IMR-90 (cell line): ENCODE data around the gene ZBP1. TPM values are rescaled to one million over a fixed set of nuclear protein-coding genes. Genes with fewer than 3 reads are reported as not detected.

Experiments used
- ATAC-seq: fragments of 200-7000 bp; cut with Tn5 transposase; 2 replicates; pipeline ENCODE4 v1.9.1; 2020; ENCODE audit warnings: low read depth, mild to moderate bottlenecking, moderate library complexity
- BruUV-seq: library from RNA; stranded (reverse); fragments of 400-500 nt; replicated peaks from 2 replicates; lab custom pipeline; 2021; lab: Mats Ljungman, UMichigan
- CTCF ChIA-PET: fragments of 300-600 bp; formaldehyde crosslinking; extraction: SDS; loops from one replicate; lab custom pipeline; 2021; ENCODE audit warnings: antibody characterized with exemption; lab: Yijun Ruan, JAX
- POLR2A ChIA-PET: fragments of 300-600 bp; sonication (Branson Sonifier 250); formaldehyde crosslinking; loops from one replicate; lab custom pipeline; 2022; ENCODE audit warnings: antibody characterized with exemption; ENCODE audit not compliant: unreplicated experiment; lab: Charles Lee
- DNase-seq: peaks from one replicate; pipeline ENCODE4 v3.0.0; 2013
- H2AFZ ChIP-seq: replicated peaks from 2 replicates; pipeline ENCODE3; 2013; ENCODE audit warnings: low read length, mild to moderate bottlenecking; ENCODE audit not compliant: poor library complexity
- H2AK5ac ChIP-seq: 2 replicates; pipeline ENCODE4 v1.6.1; 2013; ENCODE audit warnings: low read depth, low read length, inconsistent platforms
- H2AK9ac ChIP-seq: replicated peaks from 2 replicates; pipeline ENCODE3; 2013; ENCODE audit warnings: mild to moderate bottlenecking, low read depth, low read length, moderate library complexity; ENCODE audit not compliant: poor library complexity
- H2BK120ac ChIP-seq: 2 replicates; pipeline ENCODE4 v1.6.1; 2013; ENCODE audit warnings: low read depth, low read length, inconsistent platforms
- H2BK15ac ChIP-seq: 3 replicates; pipeline ENCODE4 v1.6.1; 2013; ENCODE audit warnings: low read depth, low read length, inconsistent platforms
- H2BK20ac ChIP-seq: 2 replicates; pipeline ENCODE4 v1.6.1; 2013; ENCODE audit warnings: low read depth, mild to moderate bottlenecking, inconsistent platforms, low read length, moderate library complexity
- H2BK5ac ChIP-seq: 2 replicates; pipeline ENCODE4 v1.6.1; 2013; ENCODE audit warnings: mild to moderate bottlenecking, low read depth, low read length, inconsistent platforms; ENCODE audit not compliant: poor library complexity, severe bottlenecking
- H3K14ac ChIP-seq: replicated peaks from 2 replicates; pipeline ENCODE4 v1.6.1; 2013; ENCODE audit warnings: low read depth, low read length, inconsistent platforms
- H3K18ac ChIP-seq: 2 replicates; pipeline ENCODE4 v1.6.1; 2013; ENCODE audit warnings: low read depth, low read length, control low read depth
- H3K23ac ChIP-seq: 2 replicates; pipeline ENCODE4 v1.6.1; 2013; ENCODE audit warnings: low read depth, low read length, inconsistent platforms
- H3K27ac ChIP-seq: 2 replicates; pipeline ENCODE4 v1.5.1; 2013; ENCODE audit warnings: mild to moderate bottlenecking, control low read depth, low read length; ENCODE audit not compliant: insufficient read depth
- H3K27me3 ChIP-seq: 2 replicates; pipeline ENCODE4 v1.6.1; 2013; ENCODE audit warnings: low read length; ENCODE audit not compliant: control insufficient read depth, insufficient read depth
- H3K36me3 ChIP-seq: 2 replicates; pipeline ENCODE4 v1.6.1; 2013; ENCODE audit warnings: low read length, mixed read lengths; ENCODE audit not compliant: control insufficient read depth, insufficient read depth
- H3K4ac ChIP-seq: 2 replicates; pipeline ENCODE4 v1.6.1; 2013; ENCODE audit warnings: low read depth, low read length, inconsistent platforms
- H3K4me1 ChIP-seq: 2 replicates; pipeline ENCODE4 v1.6.1; 2013; ENCODE audit warnings: low read length, mixed read lengths; ENCODE audit not compliant: control insufficient read depth, insufficient read depth
- H3K4me2 ChIP-seq: 2 replicates; pipeline ENCODE4 v1.6.1; 2013; ENCODE audit warnings: low read depth, mild to moderate bottlenecking, control low read depth, low read length, moderate library complexity
- H3K4me3 ChIP-seq: 2 replicates; pipeline ENCODE4 v1.5.1; 2013; ENCODE audit warnings: low read depth, mild to moderate bottlenecking, control low read depth, low read length, moderate library complexity; ENCODE audit not compliant: insufficient read depth
- H3K56ac ChIP-seq: 2 replicates; pipeline ENCODE4 v1.6.1; 2013; ENCODE audit warnings: low read length, inconsistent platforms; ENCODE audit not compliant: insufficient read depth; ENCODE audit errors: extremely low read depth
- H3K79me1 ChIP-seq, 2 experiments: 2 replicates each; pipeline ENCODE4 v1.6.1; 2013; ENCODE audit warnings: low read length in 2 of 2, inconsistent platforms in 1 of 2, low read depth in 1 of 2
- H3K9ac ChIP-seq: 2 replicates; pipeline ENCODE4 v1.6.1; 2013; ENCODE audit warnings: low read depth, low read length, control low read depth
- H3K9me1 ChIP-seq: 2 replicates; pipeline ENCODE4 v1.6.1; 2013; ENCODE audit warnings: low read length, inconsistent platforms; ENCODE audit not compliant: insufficient read depth
- H3K9me3 ChIP-seq: 2 replicates; pipeline ENCODE4 v1.6.1; 2013; ENCODE audit warnings: low read length; ENCODE audit not compliant: control insufficient read depth, insufficient read depth
- H4K20me1 ChIP-seq: 2 replicates; pipeline ENCODE4 v1.6.1; 2013; ENCODE audit warnings: low read length, inconsistent platforms; ENCODE audit not compliant: insufficient read depth
- H4K5ac ChIP-seq: 2 replicates; pipeline ENCODE4 v1.6.1; 2013; ENCODE audit warnings: mild to moderate bottlenecking, low read depth, low read length, control low read depth
- H4K8ac ChIP-seq, 2 experiments: 2 replicates each; pipeline ENCODE4 v1.6.1; 2013; ENCODE audit warnings: low read depth in 2 of 2, low read length in 2 of 2, control low read depth in 1 of 2, inconsistent platforms in 1 of 2
- H4K91ac ChIP-seq: 2 replicates; pipeline ENCODE4 v1.6.1; 2013; ENCODE audit warnings: low read depth, low read length, inconsistent platforms; ENCODE audit not compliant: insufficient read depth
- CHD1 ChIP-seq: IDR thresholded peaks from 2 replicates; pipeline ENCODE4 v1.6.1; 2012; ENCODE audit warnings: low read depth, low read length, improper control_type of control experiment
- MAFK ChIP-seq: IDR thresholded peaks from 2 replicates; pipeline ENCODE4 v1.6.1; 2012; ENCODE audit warnings: low read depth, low read length, improper control_type of control experiment
- RFX5 ChIP-seq: IDR thresholded peaks from 2 replicates; pipeline ENCODE4 v1.8.0; 2012; ENCODE audit warnings: low read depth, mild to moderate bottlenecking, low read length, moderate library complexity
- SMC3 ChIP-seq: fragments of 150-350 bp; IDR thresholded peaks from 2 replicates; pipeline ENCODE4 v1.6.1; 2016; ENCODE audit warnings: low read depth, mild to moderate bottlenecking, antibody characterized with exemption, low read length, moderate library complexity
- WGBS, 2 experiments: methylation state at CpG; one replicate each; pipeline versions ENCODE4 v1.1.5 to v1.1.7; 2013; ENCODE audit warnings: missing lambda C conversion rate in 2 of 2; ENCODE audit not compliant: insufficient read length in 1 of 2; ENCODE audit errors: extremely low coverage in 2 of 2; 5-methylcytosine and 5-hydroxymethylcytosine counted together
- dilution Hi-C: fragments of 300-500 bp; cut with HindIII; formaldehyde crosslinking; loops from one replicate; pipeline ENCODE4 v1.14.3; 2018; ENCODE audit warnings: low sequenced_read_pairs; ENCODE audit not compliant: unreplicated experiment
- in situ Hi-C: fragments of 300-500 bp; cut with MboI; formaldehyde crosslinking; loops from 3 replicates; pipeline ENCODE4 v1.14.3; 2019; ENCODE audit warnings: low sequenced_read_pairs, inconsistent platforms, mixed read lengths
- intact Hi-C: fragments of 100-400 bp; cut with micrococcal nuclease; formaldehyde crosslinking; loops from 2 replicates; pipeline ENCODE4 v1.10.0; 2022
- polyA plus RNA-seq, 3 experiments: library from polyadenylated mRNA; depleted of rRNA; stranded (reverse); fragments of >200 nt; gene quantifications; 2 replicates each; pipeline ENCODE4 v1.2.3, GENCODE V29; 2012; ENCODE audit warnings: low replicate concordance in 1 of 3
- total RNA-seq: library from RNA; depleted of rRNA; stranded (reverse); fragments of >200 nt; gene quantifications from 2 replicates; pipeline ENCODE4 v1.2.3, GENCODE V29; 2012
- TF ChIP-seq, protein P1 (sequence below): conservative IDR thresholded peaks from 2 replicates; pipeline ENCODE4 v1.5.1; 2012; ENCODE audit warnings: mild to moderate bottlenecking, low read depth, low read length, improper control_type of control experiment
- TF ChIP-seq, protein P2 (sequence below): fragments of 150-350 bp; IDR thresholded peaks from 2 replicates; pipeline ENCODE4 v1.6.1; 2017; ENCODE audit warnings: mild to moderate bottlenecking, antibody characterized with exemption, low read length, low read depth
- TF ChIP-seq, protein P3 (sequence below): fragments of 150-350 bp; IDR thresholded peaks from 2 replicates; pipeline ENCODE4 v1.6.1; 2016; ENCODE audit warnings: low read depth, mild to moderate bottlenecking, low read length, moderate library complexity, borderline replicate concordance

ZBP1 gene
- total and polyA plus RNA-seq, 2 of the 4 experiments (the other 2 are of a cell fraction), result not detected

DNA sequence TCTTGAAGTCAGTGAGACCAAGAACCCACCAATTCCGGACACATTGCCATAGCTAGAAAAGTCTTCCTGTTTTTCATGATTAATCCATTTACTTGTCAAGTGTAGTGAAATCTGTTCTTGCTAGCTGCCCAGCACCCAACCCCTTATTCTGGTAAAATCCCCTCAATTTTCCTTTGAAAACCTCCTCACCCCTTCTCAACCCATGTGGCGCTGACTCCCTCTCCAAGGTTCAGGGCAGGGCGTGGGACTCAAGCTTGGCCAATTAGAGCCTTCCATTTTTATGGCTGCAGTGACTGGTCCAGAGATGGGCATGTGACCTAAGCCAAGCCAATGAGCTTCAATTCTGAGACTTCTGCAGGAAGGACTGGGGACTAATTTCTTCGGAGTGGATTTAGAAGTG, 9.8 kb upstream of the ZBP1 start:
- Histone ChIP-seq H2AFZ (no peak overlapping the region), H3K18ac (no peak overlapping the region), H3K4me2 (no peak overlapping the region), H3K23ac (no peak overlapping the region), H3K4me3 (no peak overlapping the region), H3K14ac (no peak overlapping the region), H3K4me1 (peaks cover 4% of the 10 kb centered on the region; the same call in 1 of the 2 replicates), H4K8ac (no peak overlapping the region), H2BK120ac (no peak overlapping the region), H2AK5ac (no peak overlapping the region), H4K20me1 (no peaks in the 10 kb centered on the region), H3K27me3 (peaks cover 3% of the 10 kb centered on the region), H2BK15ac (no peak overlapping the region), H3K9ac (no peak overlapping the region), H3K9me1 (no peaks in the 10 kb centered on the region), H3K36me3 (no peaks in the 10 kb centered on the region), H2BK5ac (no peak overlapping the region), H3K9me3 (peaks cover under 1% of the 10 kb centered on the region; the same call in 1 of the 2 replicates), H3K27ac (no peak overlapping the region), H3K56ac (no peak overlapping the region), H3K79me1 (no peaks in the 10 kb centered on the region), H3K4ac (no peak overlapping the region), H2BK20ac (no peak overlapping the region), H2AK9ac (no peak overlapping the region), H4K91ac (no peak overlapping the region), H4K5ac (no peak overlapping the region)
- no peak for TF ChIP-seq SMC3
- TF ChIP-seq, protein P1, sequence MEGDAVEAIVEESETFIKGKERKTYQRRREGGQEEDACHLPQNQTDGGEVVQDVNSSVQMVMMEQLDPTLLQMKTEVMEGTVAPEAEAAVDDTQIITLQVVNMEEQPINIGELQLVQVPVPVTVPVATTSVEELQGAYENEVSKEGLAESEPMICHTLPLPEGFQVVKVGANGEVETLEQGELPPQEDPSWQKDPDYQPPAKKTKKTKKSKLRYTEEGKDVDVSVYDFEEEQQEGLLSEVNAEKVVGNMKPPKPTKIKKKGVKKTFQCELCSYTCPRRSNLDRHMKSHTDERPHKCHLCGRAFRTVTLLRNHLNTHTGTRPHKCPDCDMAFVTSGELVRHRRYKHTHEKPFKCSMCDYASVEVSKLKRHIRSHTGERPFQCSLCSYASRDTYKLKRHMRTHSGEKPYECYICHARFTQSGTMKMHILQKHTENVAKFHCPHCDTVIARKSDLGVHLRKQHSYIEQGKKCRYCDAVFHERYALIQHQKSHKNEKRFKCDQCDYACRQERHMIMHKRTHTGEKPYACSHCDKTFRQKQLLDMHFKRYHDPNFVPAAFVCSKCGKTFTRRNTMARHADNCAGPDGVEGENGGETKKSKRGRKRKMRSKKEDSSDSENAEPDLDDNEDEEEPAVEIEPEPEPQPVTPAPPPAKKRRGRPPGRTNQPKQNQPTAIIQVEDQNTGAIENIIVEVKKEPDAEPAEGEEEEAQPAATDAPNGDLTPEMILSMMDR, result no peak
- no peak for TF ChIP-seq MAFK
- no peak for TF ChIP-seq CHD1
- TF ChIP-seq, protein P2, sequence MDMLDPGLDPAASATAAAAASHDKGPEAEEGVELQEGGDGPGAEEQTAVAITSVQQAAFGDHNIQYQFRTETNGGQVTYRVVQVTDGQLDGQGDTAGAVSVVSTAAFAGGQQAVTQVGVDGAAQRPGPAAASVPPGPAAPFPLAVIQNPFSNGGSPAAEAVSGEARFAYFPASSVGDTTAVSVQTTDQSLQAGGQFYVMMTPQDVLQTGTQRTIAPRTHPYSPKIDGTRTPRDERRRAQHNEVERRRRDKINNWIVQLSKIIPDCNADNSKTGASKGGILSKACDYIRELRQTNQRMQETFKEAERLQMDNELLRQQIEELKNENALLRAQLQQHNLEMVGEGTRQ, result no peak
- no peak for TF ChIP-seq RFX5
- TF ChIP-seq, protein P3, sequence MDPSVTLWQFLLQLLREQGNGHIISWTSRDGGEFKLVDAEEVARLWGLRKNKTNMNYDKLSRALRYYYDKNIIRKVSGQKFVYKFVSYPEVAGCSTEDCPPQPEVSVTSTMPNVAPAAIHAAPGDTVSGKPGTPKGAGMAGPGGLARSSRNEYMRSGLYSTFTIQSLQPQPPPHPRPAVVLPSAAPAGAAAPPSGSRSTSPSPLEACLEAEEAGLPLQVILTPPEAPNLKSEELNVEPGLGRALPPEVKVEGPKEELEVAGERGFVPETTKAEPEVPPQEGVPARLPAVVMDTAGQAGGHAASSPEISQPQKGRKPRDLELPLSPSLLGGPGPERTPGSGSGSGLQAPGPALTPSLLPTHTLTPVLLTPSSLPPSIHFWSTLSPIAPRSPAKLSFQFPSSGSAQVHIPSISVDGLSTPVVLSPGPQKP, result no peak
- intact Hi-C loops (no loop called here), dilution Hi-C loops (no loop called here), in situ Hi-C loops (no loop called here)
- ChIA-PET CTCF (no interaction called here), POLR2A (no interaction called here)
- ATAC-seq, result no peak
- no peak for DNase-seq
- 40% methylated on average over 1 of the region's 4 CpGs; no CpG with 5 or more reads in 1 of the 2 experiments for WGBS, 2 experiments
- no TSS peak for BruUV-seq
